ENCODE data around the gene PCCA.

DNA sequence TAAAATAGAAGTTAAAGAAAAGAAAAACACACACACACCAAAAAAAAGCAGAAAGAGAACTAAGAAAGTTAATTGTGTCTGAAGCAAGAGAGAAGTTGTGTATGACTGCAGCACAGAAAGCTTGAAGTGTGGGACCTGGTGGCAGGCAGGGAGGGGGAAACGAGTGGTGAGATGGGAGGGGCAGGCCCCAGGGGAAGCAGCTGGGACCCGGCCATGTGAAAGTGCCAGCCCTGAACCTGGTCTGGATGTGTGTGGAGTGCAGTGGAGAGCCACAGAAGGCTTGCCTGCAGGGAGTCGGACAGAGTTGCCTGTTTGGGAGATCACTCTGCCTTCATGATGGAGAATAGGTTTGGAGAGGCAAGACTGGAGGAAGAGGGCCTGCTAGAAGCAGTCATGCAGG lies 300.7 kb downstream of the PCCA start:
- TF ChIP-seq, protein P1, sequence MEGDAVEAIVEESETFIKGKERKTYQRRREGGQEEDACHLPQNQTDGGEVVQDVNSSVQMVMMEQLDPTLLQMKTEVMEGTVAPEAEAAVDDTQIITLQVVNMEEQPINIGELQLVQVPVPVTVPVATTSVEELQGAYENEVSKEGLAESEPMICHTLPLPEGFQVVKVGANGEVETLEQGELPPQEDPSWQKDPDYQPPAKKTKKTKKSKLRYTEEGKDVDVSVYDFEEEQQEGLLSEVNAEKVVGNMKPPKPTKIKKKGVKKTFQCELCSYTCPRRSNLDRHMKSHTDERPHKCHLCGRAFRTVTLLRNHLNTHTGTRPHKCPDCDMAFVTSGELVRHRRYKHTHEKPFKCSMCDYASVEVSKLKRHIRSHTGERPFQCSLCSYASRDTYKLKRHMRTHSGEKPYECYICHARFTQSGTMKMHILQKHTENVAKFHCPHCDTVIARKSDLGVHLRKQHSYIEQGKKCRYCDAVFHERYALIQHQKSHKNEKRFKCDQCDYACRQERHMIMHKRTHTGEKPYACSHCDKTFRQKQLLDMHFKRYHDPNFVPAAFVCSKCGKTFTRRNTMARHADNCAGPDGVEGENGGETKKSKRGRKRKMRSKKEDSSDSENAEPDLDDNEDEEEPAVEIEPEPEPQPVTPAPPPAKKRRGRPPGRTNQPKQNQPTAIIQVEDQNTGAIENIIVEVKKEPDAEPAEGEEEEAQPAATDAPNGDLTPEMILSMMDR (IDR thresholded peaks at IDR 0.05; ENCODE audit: low read length) = no peak
- no peak for TF ChIP-seq EZH2 (IDR thresholded peaks at IDR 0.05; ENCODE audit: borderline replicate concordance, low read length)

Measured in OCI-LY1 (cell line).